Stimulated activated CD4-positive, alpha-beta T cell treated with anti-CD3 and anti-CD28 coated beads, TNF-alpha, amount 100 ng/mL, for 24 hours (primary cell): ENCODE measurements around the gene TMEM178B.

ENCODE experiments used
- DNase-seq, 3 experiments: peaks; one replicate each; pipeline ENCODE4 v3.0.0-alpha.2; 2020; ENCODE audit warnings: low read depth in 3 of 3

The TMEM178B gene

GRCh38 chr7:141525973-141526514, 452.2 kb downstream of the TMEM178B start:
- DNase-seq, result no peak

GRCh38 chr7:141527076-141527475, 453.2 kb downstream of the TMEM178B start:
- no peak for DNase-seq

DNA sequence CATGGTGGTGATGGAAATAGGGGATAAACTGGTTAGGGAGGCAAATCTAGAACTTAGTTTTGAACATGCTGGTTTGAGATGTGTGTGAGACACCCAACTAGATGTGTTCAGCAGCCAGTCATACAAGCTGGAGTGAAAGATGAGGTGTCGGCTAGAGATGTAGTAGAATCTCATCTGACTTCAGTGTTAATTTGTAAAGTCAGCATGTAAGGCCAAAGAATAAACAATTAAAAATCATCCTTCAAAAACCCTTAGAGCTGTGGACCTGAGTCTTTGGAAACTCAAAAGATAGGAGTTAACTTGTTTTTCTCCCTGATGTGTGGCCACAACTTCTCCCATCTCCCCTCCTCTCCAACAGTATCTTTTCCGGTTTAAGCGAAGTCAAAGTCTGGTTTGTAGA, 454.5 kb downstream of the TMEM178B start:
- no peak for DNase-seq
